BLaER1 (cell line): ENCODE results near the gene NFE2L1.
"Not testable (repeated sequence)": the region's sequence is repeated elsewhere in the genome, so short reads cannot be mapped to it uniquely, and the experiment has no call there.

Source experiments
- H3K27ac ChIP-seq: shearing (Covaris generic); formaldehyde crosslinking; 2 replicates; pipeline ENCODE4 v1.8.1; 2022
- H3K27me3 ChIP-seq: shearing (Covaris generic); formaldehyde crosslinking; 2 replicates; pipeline ENCODE4 v1.8.1; 2022
- H3K36me3 ChIP-seq: shearing (Covaris generic); formaldehyde crosslinking; 2 replicates; pipeline ENCODE4 v1.8.1; 2022
- H3K4me1 ChIP-seq: shearing (Covaris generic); formaldehyde crosslinking; 2 replicates; pipeline ENCODE4 v1.8.1; 2022
- H3K4me2 ChIP-seq: shearing (Covaris generic); formaldehyde crosslinking; 2 replicates; pipeline ENCODE4 v1.8.1; 2022
- H3K4me3 ChIP-seq: shearing (Covaris generic); formaldehyde crosslinking; 2 replicates; pipeline ENCODE4 v1.8.1; 2022
- H3K9ac ChIP-seq: shearing (Covaris generic); formaldehyde crosslinking; 2 replicates; pipeline ENCODE4 v1.8.1; 2022
- H3K9me3 ChIP-seq: shearing (Covaris generic); formaldehyde crosslinking; 2 replicates; pipeline ENCODE4 v1.8.1; 2022
- H4K20me1 ChIP-seq: shearing (Covaris generic); formaldehyde crosslinking; 2 replicates; pipeline ENCODE4 v1.8.1; 2022
- Cebpa-rat ChIP-seq: shearing (Covaris generic); IDR thresholded peaks from 2 replicates; pipeline ENCODE4 v1.8.1; 2022

NFE2L1 gene

GRCh38 chr17:48064638-48065037 is 16.5 kb downstream of the NFE2L1 start:
- TF ChIP-seq Cebpa-rat: no peak
- H3K4me3 ChIP-seq: no peak overlapping the region
- H3K9me3 ChIP-seq: no peaks in the 10 kb centered on the region
- H3K4me2 ChIP-seq: no peak overlapping the region
- H3K27me3 ChIP-seq: no peaks in the 10 kb centered on the region
- H4K20me1 ChIP-seq: peaks cover 92% of the 10 kb centered on the region
- H3K4me1 ChIP-seq: no peaks in the 10 kb centered on the region
- H3K36me3 ChIP-seq: peaks cover 97% of the 10 kb centered on the region
- H3K9ac ChIP-seq: no peak overlapping the region
- H3K27ac ChIP-seq: no peak overlapping the region

GRCh38 chr17:48066192-48066591 is 18.0 kb downstream of the NFE2L1 start:
- Histone ChIP-seq H4K20me1 (peaks cover 90% of the 10 kb centered on the region), H3K36me3 (peaks cover 98% of the 10 kb centered on the region)

GRCh38 chr17:48066656-48067055 is 18.5 kb downstream of the NFE2L1 start:
- no peak overlapping the region for H3K27ac ChIP-seq
- H3K9ac ChIP-seq: no peak overlapping the region
- no peak for TF ChIP-seq Cebpa-rat
- H3K27me3 ChIP-seq: no peaks in the 10 kb centered on the region
- no peaks in the 10 kb centered on the region for H3K4me1 ChIP-seq
- H3K4me3 ChIP-seq: no peak overlapping the region
- H3K4me2 ChIP-seq: no peak overlapping the region
- H3K9me3 ChIP-seq: no peaks in the 10 kb centered on the region
- peaks cover 98% of the 10 kb centered on the region for H3K36me3 ChIP-seq
- H4K20me1 ChIP-seq: peaks cover 86% of the 10 kb centered on the region

More at GRCh38 chr17:48066192-48066591, 18.0 kb downstream of the NFE2L1 start:
- TF ChIP-seq Cebpa-rat: no peak
- Histone ChIP-seq H3K4me3 (no peak overlapping the region), H3K4me1 (no peaks in the 10 kb centered on the region), H3K27ac (no peak overlapping the region), H3K4me2 (no peak overlapping the region), H3K27me3 (no peaks in the 10 kb centered on the region), H3K9me3 (no peaks in the 10 kb centered on the region), H3K9ac (no peak overlapping the region)

- Histone ChIP-seq H3K4me1 (no peaks in the 10 kb centered on the region), H3K36me3 (peaks cover 98% of the 10 kb centered on the region), H4K20me1 (peaks cover 86% of the 10 kb centered on the region), H3K27ac (no peak overlapping the region), H3K4me3 (no peak overlapping the region), H3K4me2 (no peak overlapping the region), H3K9ac (no peak overlapping the region), H3K9me3 (no peaks in the 10 kb centered on the region), H3K27me3 (no peaks in the 10 kb centered on the region)
- no peak for TF ChIP-seq Cebpa-rat
Observed at GRCh38 chr17:48067245-48067644, 19.1 kb downstream of the NFE2L1 start.

- not testable (repeated sequence) for H3K4me3 ChIP-seq, H3K9ac ChIP-seq, H3K4me2 ChIP-seq, H3K4me1 ChIP-seq, H3K9me3 ChIP-seq, H3K27me3 ChIP-seq, H3K27ac ChIP-seq
- Histone ChIP-seq H3K36me3 (peaks cover 98% of the 10 kb centered on the region), H4K20me1 (peaks cover 86% of the 10 kb centered on the region)
Observed at GRCh38 chr17:48067808-48068207, 19.6 kb downstream of the NFE2L1 start.

- peaks cover 98% of the 10 kb centered on the region for H3K36me3 ChIP-seq
- no peaks in the 10 kb centered on the region for H3K4me1 ChIP-seq
- no peak overlapping the region for H3K4me2 ChIP-seq
- H3K9me3 ChIP-seq: no peaks in the 10 kb centered on the region
- no peak overlapping the region for H3K4me3 ChIP-seq
- no peak overlapping the region for H3K27ac ChIP-seq
- TF ChIP-seq Cebpa-rat: no peak
- no peaks in the 10 kb centered on the region for H3K27me3 ChIP-seq
- peaks cover 86% of the 10 kb centered on the region for H4K20me1 ChIP-seq
- H3K9ac ChIP-seq: no peak overlapping the region
Observed at GRCh38 chr17:48068491-48068961, 20.4 kb downstream of the NFE2L1 start.

- Histone ChIP-seq H3K4me2 (no peak overlapping the region), H4K20me1 (peaks cover 86% of the 10 kb centered on the region), H3K9ac (no peak overlapping the region), H3K27me3 (no peaks in the 10 kb centered on the region), H3K27ac (no peak overlapping the region), H3K9me3 (no peaks in the 10 kb centered on the region), H3K4me1 (no peaks in the 10 kb centered on the region), H3K4me3 (no peak overlapping the region), H3K36me3 (peaks cover 98% of the 10 kb centered on the region)
- no peak for TF ChIP-seq Cebpa-rat
Observed at GRCh38 chr17:48070195-48070594, 22.0 kb downstream of the NFE2L1 start.

GRCh38 chr17:48071654-48072053 is 23.5 kb downstream of the NFE2L1 start:
- no peaks in the 10 kb centered on the region for H3K9me3 ChIP-seq
- H3K4me2 ChIP-seq: no peak overlapping the region
- no peak overlapping the region for H3K27ac ChIP-seq
- H3K36me3 ChIP-seq: peaks cover 98% of the 10 kb centered on the region
- H3K27me3 ChIP-seq: no peaks in the 10 kb centered on the region
- peaks cover 86% of the 10 kb centered on the region for H4K20me1 ChIP-seq
- H3K4me3 ChIP-seq: no peak overlapping the region
- no peaks in the 10 kb centered on the region for H3K4me1 ChIP-seq
- H3K9ac ChIP-seq: no peak overlapping the region
- no peak for TF ChIP-seq Cebpa-rat

GRCh38 chr17:48072811-48073210 is 24.7 kb downstream of the NFE2L1 start:
- not testable (repeated sequence) for H3K4me3 ChIP-seq, H3K9ac ChIP-seq, H3K27me3 ChIP-seq, H3K9me3 ChIP-seq, H3K4me2 ChIP-seq, H3K27ac ChIP-seq, H3K4me1 ChIP-seq
- H4K20me1 ChIP-seq: peaks cover 86% of the 10 kb centered on the region
- H3K36me3 ChIP-seq: peaks cover 98% of the 10 kb centered on the region

- Histone ChIP-seq H3K36me3 (peaks cover 90% of the 10 kb centered on the region), H4K20me1 (peaks cover 86% of the 10 kb centered on the region)
- not testable (repeated sequence) for H3K27ac ChIP-seq, H3K27me3 ChIP-seq, H3K4me3 ChIP-seq, H3K9me3 ChIP-seq, H3K4me2 ChIP-seq, H3K9ac ChIP-seq, H3K4me1 ChIP-seq
Observed at GRCh38 chr17:48073566-48074094, 25.5 kb downstream of the NFE2L1 start.
